Glutamatergic neuron (in vitro differentiated cells): ENCODE data around the gene RREB1. TPM values are rescaled to one million over a fixed set of nuclear protein-coding genes. Genes with fewer than 3 reads are reported as not detected.

Source experiments
- DNase-seq: peaks from one replicate; pipeline ENCODE4 v3.0.0; 2022
- H3K27ac Mint-ChIP-seq: one replicate; pipeline ENCODE4 v1.8.0; 2020; ENCODE audit warnings: mild to moderate bottlenecking, mixed read lengths, inconsistent platforms; ENCODE audit not compliant: unreplicated experiment
- H3K27me3 Mint-ChIP-seq: one replicate; pipeline ENCODE4 v1.8.0; 2020; ENCODE audit warnings: mild to moderate bottlenecking, moderate library complexity, mixed read lengths, inconsistent platforms; ENCODE audit not compliant: unreplicated experiment
- H3K36me3 Mint-ChIP-seq: one replicate; pipeline ENCODE4 v1.8.0; 2020; ENCODE audit warnings: mild to moderate bottlenecking, mixed read lengths, inconsistent platforms; ENCODE audit not compliant: unreplicated experiment
- H3K4me1 Mint-ChIP-seq: one replicate; pipeline ENCODE4 v1.8.0; 2020; ENCODE audit warnings: mild to moderate bottlenecking, low read depth, mixed read lengths, inconsistent platforms; ENCODE audit not compliant: unreplicated experiment
- H3K4me3 Mint-ChIP-seq: one replicate; pipeline ENCODE4 v1.8.0; 2020; ENCODE audit warnings: mild to moderate bottlenecking, mixed read lengths, inconsistent platforms; ENCODE audit not compliant: unreplicated experiment
- H3K9me3 Mint-ChIP-seq: one replicate; pipeline ENCODE4 v1.8.0; 2020; ENCODE audit warnings: mild to moderate bottlenecking, moderate library complexity, mixed read lengths, inconsistent platforms; ENCODE audit not compliant: unreplicated experiment
- CTCF ChIP-seq: fragments of 200-600 bp; sonication (generic); IDR thresholded peaks from one replicate; pipeline ENCODE4 v1.5.0; 2021; ENCODE audit not compliant: partially characterized antibody, unreplicated experiment
- total RNA-seq: library from RNA; stranded (reverse); fragmentation: NEBNext Ultra II Directional; extraction: Animal tissue kit (Norgen Biotek cat#: 25700); gene quantifications from one replicate; pipeline ENCODE4 v1.2.1, GENCODE V29; 2021; ENCODE audit not compliant: unreplicated experiment

Gene RREB1
- total RNA-seq, 1 donor from 2014 or later: 3.4 TPM

- H3K27me3 Mint-ChIP-seq: peaks cover 4% of the 10 kb centered on the region
- no peak overlapping the region for H3K4me3 Mint-ChIP-seq
- no peak overlapping the region for H3K27ac Mint-ChIP-seq
- no peak for TF ChIP-seq CTCF
- DNase-seq: no peak
- H3K36me3 Mint-ChIP-seq: no peaks in the 10 kb centered on the region
- H3K9me3 Mint-ChIP-seq: peaks cover 3% of the 10 kb centered on the region
- H3K4me1 Mint-ChIP-seq: peaks cover 24% of the 10 kb centered on the region
Measured at GRCh38 chr6:7172649-7173048, 64.9 kb downstream of the RREB1 start.

- Mint-ChIP-seq H3K4me3 (peak overlapping the region; percentile 60), H3K4me1 (peaks cover 24% of the 10 kb centered on the region), H3K36me3 (no peaks in the 10 kb centered on the region), H3K27ac (no peak overlapping the region), H3K27me3 (peaks cover 4% of the 10 kb centered on the region), H3K9me3 (peaks cover 2% of the 10 kb centered on the region)
- DNase-seq: no peak
- no peak for TF ChIP-seq CTCF
Measured at GRCh38 chr6:7173843-7174503, 66.2 kb downstream of the RREB1 start.

GRCh38 chr6:7175462-7175861, 67.7 kb downstream of the RREB1 start:
- Mint-ChIP-seq H3K27ac (no peak overlapping the region), H3K4me1 (peaks cover 18% of the 10 kb centered on the region), H3K36me3 (no peaks in the 10 kb centered on the region), H3K27me3 (no peaks in the 10 kb centered on the region), H3K4me3 (no peak overlapping the region), H3K9me3 (peaks cover 2% of the 10 kb centered on the region)
- TF ChIP-seq CTCF: no peak
- no peak for DNase-seq

- H3K9me3 Mint-ChIP-seq: peaks cover 2% of the 10 kb centered on the region
- DNase-seq: peak; percentile 46
- no peak overlapping the region for H3K27ac Mint-ChIP-seq
- H3K4me1 Mint-ChIP-seq: peaks cover 12% of the 10 kb centered on the region
- H3K36me3 Mint-ChIP-seq: no peaks in the 10 kb centered on the region
- no peak overlapping the region for H3K4me3 Mint-ChIP-seq
- no peaks in the 10 kb centered on the region for H3K27me3 Mint-ChIP-seq
- TF ChIP-seq CTCF: no peak
Measured at GRCh38 chr6:7176208-7176607, 68.4 kb downstream of the RREB1 start.

GRCh38 chr6:7178280-7178679, 70.5 kb downstream of the RREB1 start:
- no peak for TF ChIP-seq CTCF
- Mint-ChIP-seq H3K36me3 (no peaks in the 10 kb centered on the region), H3K27ac (no peak overlapping the region), H3K9me3 (no peaks in the 10 kb centered on the region), H3K4me3 (no peak overlapping the region), H3K27me3 (no peaks in the 10 kb centered on the region), H3K4me1 (peaks cover 12% of the 10 kb centered on the region)
- DNase-seq: no peak
